Measurements from ENCODE around the gene CYLD. TPM values are rescaled to one million over a fixed set of nuclear protein-coding genes. Genes with fewer than 3 reads are reported as not detected.

CYLD gene
- total RNA-seq, 2 donors from 2014 or later, result 28.1 to 30.2 TPM

DNA sequence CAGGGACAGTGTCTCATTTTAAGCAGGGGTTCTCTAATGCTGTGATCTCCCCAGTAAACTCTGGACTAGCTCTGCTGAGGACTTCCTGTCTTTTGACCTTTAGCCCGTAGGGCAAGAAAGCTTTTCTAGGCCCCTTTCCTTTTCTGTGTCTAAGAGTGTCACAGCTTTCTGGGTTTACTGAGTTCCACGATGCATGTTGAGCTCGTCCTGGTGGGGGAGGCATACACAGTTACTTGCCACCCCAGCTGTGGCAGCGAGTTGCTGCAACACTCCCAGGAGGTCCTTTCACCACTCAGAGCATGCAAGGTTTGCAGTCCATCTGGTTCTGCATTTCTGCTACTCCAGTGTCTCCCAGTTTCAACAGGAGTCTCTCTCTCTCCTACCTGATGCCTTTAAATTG lies 24.8 kb upstream of the CYLD start:
- no peak for DNase-seq (ENCODE audit: low spot score)
- intact Hi-C loops (cut with DNase I), result no loop called here
- Histone ChIP-seq H3K27me3 (replicated peaks; ENCODE audit: insufficient read depth) (no peaks in the 10 kb centered on the region), H3K4me3 (no peak overlapping the region), H3K27ac (no peak overlapping the region), H3K9me3 (no peaks in the 10 kb centered on the region), H3K36me3 (no peaks in the 10 kb centered on the region), H3K4me1 (replicated peaks) (no peaks in the 10 kb centered on the region)
- TF ChIP-seq POLR2A (IDR thresholded peaks at IDR 0.05) (no peak), POLR2AphosphoS5 (IDR thresholded peaks at IDR 0.05) (no peak)
- TF ChIP-seq, protein P1, sequence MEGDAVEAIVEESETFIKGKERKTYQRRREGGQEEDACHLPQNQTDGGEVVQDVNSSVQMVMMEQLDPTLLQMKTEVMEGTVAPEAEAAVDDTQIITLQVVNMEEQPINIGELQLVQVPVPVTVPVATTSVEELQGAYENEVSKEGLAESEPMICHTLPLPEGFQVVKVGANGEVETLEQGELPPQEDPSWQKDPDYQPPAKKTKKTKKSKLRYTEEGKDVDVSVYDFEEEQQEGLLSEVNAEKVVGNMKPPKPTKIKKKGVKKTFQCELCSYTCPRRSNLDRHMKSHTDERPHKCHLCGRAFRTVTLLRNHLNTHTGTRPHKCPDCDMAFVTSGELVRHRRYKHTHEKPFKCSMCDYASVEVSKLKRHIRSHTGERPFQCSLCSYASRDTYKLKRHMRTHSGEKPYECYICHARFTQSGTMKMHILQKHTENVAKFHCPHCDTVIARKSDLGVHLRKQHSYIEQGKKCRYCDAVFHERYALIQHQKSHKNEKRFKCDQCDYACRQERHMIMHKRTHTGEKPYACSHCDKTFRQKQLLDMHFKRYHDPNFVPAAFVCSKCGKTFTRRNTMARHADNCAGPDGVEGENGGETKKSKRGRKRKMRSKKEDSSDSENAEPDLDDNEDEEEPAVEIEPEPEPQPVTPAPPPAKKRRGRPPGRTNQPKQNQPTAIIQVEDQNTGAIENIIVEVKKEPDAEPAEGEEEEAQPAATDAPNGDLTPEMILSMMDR (IDR thresholded peaks at IDR 0.05), result no peak
- 90% methylated on average over 4 of the region's 4 CpGs for WGBS

DNA sequence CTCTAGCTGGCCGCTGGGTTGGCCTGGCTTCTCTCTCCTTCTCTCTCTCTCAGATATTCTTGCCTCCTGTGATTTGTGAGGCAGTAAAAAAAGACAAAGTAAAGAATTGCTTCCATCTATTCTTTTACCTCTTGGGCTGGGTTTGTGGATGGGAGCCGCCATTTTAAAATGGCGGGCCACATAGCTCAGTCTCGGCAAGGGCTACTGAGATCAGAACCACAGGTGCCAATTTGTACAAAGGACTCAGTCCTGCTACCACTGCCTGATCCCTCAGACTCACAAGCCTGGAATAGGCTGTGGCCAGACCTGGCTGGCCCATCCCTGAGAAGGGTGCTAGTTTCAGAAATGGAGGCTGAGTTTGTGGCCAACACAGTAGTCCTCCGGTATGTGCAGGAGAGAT lies 24.4 kb upstream of the CYLD start:
- DNase-seq (ENCODE audit: low spot score), result no peak
- H3K4me3 ChIP-seq, result no peak overlapping the region
- intact Hi-C loops (cut with DNase I), result no loop called here
- H3K9me3 ChIP-seq, result no peaks in the 10 kb centered on the region
- no peaks in the 10 kb centered on the region for H3K4me1 ChIP-seq (replicated peaks)
- TF ChIP-seq, protein P1 (IDR thresholded peaks at IDR 0.05), result no peak
- no peak for TF ChIP-seq POLR2AphosphoS5 (IDR thresholded peaks at IDR 0.05)
- TF ChIP-seq POLR2A (IDR thresholded peaks at IDR 0.05), result no peak
- no peak overlapping the region for H3K27ac ChIP-seq
- WGBS, result 84% methylated on average over 5 of the region's 5 CpGs
- no peaks in the 10 kb centered on the region for H3K36me3 ChIP-seq
- no peaks in the 10 kb centered on the region for H3K27me3 ChIP-seq (replicated peaks; ENCODE audit: insufficient read depth)

DNA sequence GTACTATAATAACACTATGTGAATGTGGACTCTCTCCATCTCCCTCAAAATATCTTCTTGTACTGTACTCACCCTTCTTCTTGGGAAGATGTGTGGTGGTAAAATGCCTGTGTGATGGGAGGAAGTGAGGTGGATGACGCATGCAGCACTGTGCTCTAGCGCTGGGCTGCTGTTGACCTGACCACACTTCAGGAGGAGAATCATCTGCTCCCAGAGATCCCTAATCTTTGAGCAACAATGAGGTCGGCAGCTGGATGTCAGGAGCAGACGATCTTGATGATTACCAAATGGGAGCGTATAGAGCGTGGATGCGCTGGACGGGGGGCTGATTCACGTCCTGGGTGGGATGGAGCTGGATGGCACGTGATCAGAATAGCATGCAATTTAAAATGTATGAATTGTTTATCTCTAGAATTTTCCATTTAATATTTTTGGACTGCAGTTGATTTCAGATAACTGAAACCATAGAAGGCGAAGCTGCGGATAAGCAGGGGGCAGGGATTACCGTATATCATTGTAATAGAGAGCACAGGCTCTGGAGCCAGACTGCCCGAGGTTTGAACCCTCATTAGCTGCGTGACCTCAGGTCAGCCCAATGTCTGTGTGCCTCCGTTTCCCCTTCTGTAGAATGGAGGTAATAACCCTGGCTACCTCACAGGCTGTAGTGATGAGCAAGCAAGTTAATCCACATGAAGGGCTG lies 23.7 kb upstream of the CYLD start:
- WGBS, result 73% methylated on average over 16 of the region's 16 CpGs
- DNase-seq (ENCODE audit: low spot score), result no peak
- H3K4me3 ChIP-seq, result no peak overlapping the region
- TF ChIP-seq POLR2A (IDR thresholded peaks at IDR 0.05) (no peak), POLR2AphosphoS5 (IDR thresholded peaks at IDR 0.05) (no peak)
- TF ChIP-seq, protein P1 (IDR thresholded peaks at IDR 0.05), result no peak
- H3K27ac ChIP-seq, result no peak overlapping the region
- no peaks in the 10 kb centered on the region for H3K4me1 ChIP-seq (replicated peaks)
- intact Hi-C loops (cut with DNase I), result no loop called here
- no peaks in the 10 kb centered on the region for H3K36me3 ChIP-seq
- no peaks in the 10 kb centered on the region for H3K27me3 ChIP-seq (replicated peaks; ENCODE audit: insufficient read depth)
- no peaks in the 10 kb centered on the region for H3K9me3 ChIP-seq

DNA sequence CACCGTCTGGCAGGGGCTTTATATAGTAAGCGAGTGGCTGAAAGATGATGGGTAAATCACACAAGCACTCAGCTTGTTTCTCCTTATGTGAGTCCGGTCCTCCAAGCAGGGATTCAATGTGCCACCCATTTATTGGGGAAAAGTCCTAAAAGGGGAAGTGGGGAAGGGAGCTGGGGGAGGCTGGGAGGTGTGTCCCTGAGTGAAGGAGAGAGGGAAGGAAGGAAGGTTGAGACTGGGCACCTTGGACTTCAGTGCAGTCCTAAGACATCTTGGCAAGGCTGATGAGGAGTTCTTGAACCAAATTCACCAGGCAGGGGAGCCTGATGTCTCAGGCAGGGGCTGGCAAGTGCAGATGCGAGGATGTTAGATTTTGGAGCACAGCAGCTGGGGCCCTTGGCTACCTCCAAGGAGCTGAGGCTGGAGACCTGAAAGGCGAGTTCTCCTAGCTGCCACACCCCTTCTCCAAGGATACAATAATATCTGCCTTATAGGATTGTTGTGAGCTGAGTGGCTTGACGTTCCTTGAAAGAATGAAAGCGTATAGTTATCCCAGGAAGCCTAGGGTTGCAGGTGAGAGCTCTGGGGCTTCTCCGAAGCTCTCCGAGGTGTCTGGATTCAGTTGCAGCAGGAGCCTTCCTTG lies 23.0 kb upstream of the CYLD start:
- peak; percentile 62 for DNase-seq (ENCODE audit: low spot score)
- TF ChIP-seq, protein P1 (IDR thresholded peaks at IDR 0.05), result no peak
- TF ChIP-seq POLR2AphosphoS5 (IDR thresholded peaks at IDR 0.05) (peak; percentile 42), POLR2A (IDR thresholded peaks at IDR 0.05) (no peak)
- intact Hi-C loops (cut with DNase I), result no loop called here
- no peaks in the 10 kb centered on the region for H3K4me1 ChIP-seq (replicated peaks)
- H3K27me3 ChIP-seq (replicated peaks; ENCODE audit: insufficient read depth), result no peaks in the 10 kb centered on the region
- WGBS, result 56% methylated on average over 9 of the region's 9 CpGs
- no peak overlapping the region for H3K4me3 ChIP-seq
- no peaks in the 10 kb centered on the region for H3K36me3 ChIP-seq
- no peaks in the 10 kb centered on the region for H3K9me3 ChIP-seq
- peak overlapping the region; percentile 12 to 62 for H3K27ac ChIP-seq

All from prostate gland (tissue), 2 donors.